IMR-90 (cell line): ENCODE measurements around the gene SLC35C1. TPM values are rescaled to one million over a fixed set of nuclear protein-coding genes. Genes with fewer than 3 reads are reported as not detected.
A peak's percentile ranks its signal among the peaks of the same experiment; 100 is the strongest.

ENCODE experiments used
- ATAC-seq: fragments of 200-7000 bp; cut with Tn5 transposase; 2 replicates; pipeline ENCODE4 v1.9.1; 2020; ENCODE audit warnings: low read depth, mild to moderate bottlenecking, moderate library complexity
- BruUV-seq: library from RNA; stranded (reverse); fragments of 400-500 nt; replicated peaks from 2 replicates; lab custom pipeline; 2021; lab: Mats Ljungman, UMichigan
- CTCF ChIA-PET: fragments of 300-600 bp; formaldehyde crosslinking; extraction: SDS; loops from one replicate; lab custom pipeline; 2021; ENCODE audit warnings: antibody characterized with exemption; lab: Yijun Ruan, JAX
- POLR2A ChIA-PET: fragments of 300-600 bp; sonication (Branson Sonifier 250); formaldehyde crosslinking; loops from one replicate; lab custom pipeline; 2022; ENCODE audit warnings: antibody characterized with exemption; ENCODE audit not compliant: unreplicated experiment; lab: Charles Lee
- DNase-seq: peaks from one replicate; pipeline ENCODE4 v3.0.0; 2013
- H2AFZ ChIP-seq: replicated peaks from 2 replicates; pipeline ENCODE3; 2013; ENCODE audit warnings: low read length, mild to moderate bottlenecking; ENCODE audit not compliant: poor library complexity
- H2AK5ac ChIP-seq: 2 replicates; pipeline ENCODE4 v1.6.1; 2013; ENCODE audit warnings: low read depth, low read length, inconsistent platforms
- H2AK9ac ChIP-seq: replicated peaks from 2 replicates; pipeline ENCODE3; 2013; ENCODE audit warnings: mild to moderate bottlenecking, low read depth, low read length, moderate library complexity; ENCODE audit not compliant: poor library complexity
- H2BK120ac ChIP-seq: 2 replicates; pipeline ENCODE4 v1.6.1; 2013; ENCODE audit warnings: low read depth, low read length, inconsistent platforms
- H2BK15ac ChIP-seq: 3 replicates; pipeline ENCODE4 v1.6.1; 2013; ENCODE audit warnings: low read depth, low read length, inconsistent platforms
- H2BK20ac ChIP-seq: 2 replicates; pipeline ENCODE4 v1.6.1; 2013; ENCODE audit warnings: low read depth, mild to moderate bottlenecking, inconsistent platforms, low read length, moderate library complexity
- H2BK5ac ChIP-seq: 2 replicates; pipeline ENCODE4 v1.6.1; 2013; ENCODE audit warnings: mild to moderate bottlenecking, low read depth, low read length, inconsistent platforms; ENCODE audit not compliant: poor library complexity, severe bottlenecking
- H3K14ac ChIP-seq: replicated peaks from 2 replicates; pipeline ENCODE4 v1.6.1; 2013; ENCODE audit warnings: low read depth, low read length, inconsistent platforms
- H3K18ac ChIP-seq: 2 replicates; pipeline ENCODE4 v1.6.1; 2013; ENCODE audit warnings: low read depth, low read length, control low read depth
- H3K23ac ChIP-seq: 2 replicates; pipeline ENCODE4 v1.6.1; 2013; ENCODE audit warnings: low read depth, low read length, inconsistent platforms
- H3K27ac ChIP-seq: 2 replicates; pipeline ENCODE4 v1.5.1; 2013; ENCODE audit warnings: mild to moderate bottlenecking, control low read depth, low read length; ENCODE audit not compliant: insufficient read depth
- H3K27me3 ChIP-seq: 2 replicates; pipeline ENCODE4 v1.6.1; 2013; ENCODE audit warnings: low read length; ENCODE audit not compliant: control insufficient read depth, insufficient read depth
- H3K36me3 ChIP-seq: 2 replicates; pipeline ENCODE4 v1.6.1; 2013; ENCODE audit warnings: low read length, mixed read lengths; ENCODE audit not compliant: control insufficient read depth, insufficient read depth
- H3K4ac ChIP-seq: 2 replicates; pipeline ENCODE4 v1.6.1; 2013; ENCODE audit warnings: low read depth, low read length, inconsistent platforms
- H3K4me1 ChIP-seq: 2 replicates; pipeline ENCODE4 v1.6.1; 2013; ENCODE audit warnings: low read length, mixed read lengths; ENCODE audit not compliant: control insufficient read depth, insufficient read depth
- H3K4me2 ChIP-seq: 2 replicates; pipeline ENCODE4 v1.6.1; 2013; ENCODE audit warnings: low read depth, mild to moderate bottlenecking, control low read depth, low read length, moderate library complexity
- H3K4me3 ChIP-seq: 2 replicates; pipeline ENCODE4 v1.5.1; 2013; ENCODE audit warnings: low read depth, mild to moderate bottlenecking, control low read depth, low read length, moderate library complexity; ENCODE audit not compliant: insufficient read depth
- H3K56ac ChIP-seq: 2 replicates; pipeline ENCODE4 v1.6.1; 2013; ENCODE audit warnings: low read length, inconsistent platforms; ENCODE audit not compliant: insufficient read depth; ENCODE audit errors: extremely low read depth
- H3K79me1 ChIP-seq, 2 experiments: 2 replicates each; pipeline ENCODE4 v1.6.1; 2013; ENCODE audit warnings: low read length in 2 of 2, inconsistent platforms in 1 of 2, low read depth in 1 of 2
- H3K9ac ChIP-seq: 2 replicates; pipeline ENCODE4 v1.6.1; 2013; ENCODE audit warnings: low read depth, low read length, control low read depth
- H3K9me1 ChIP-seq: 2 replicates; pipeline ENCODE4 v1.6.1; 2013; ENCODE audit warnings: low read length, inconsistent platforms; ENCODE audit not compliant: insufficient read depth
- H3K9me3 ChIP-seq: 2 replicates; pipeline ENCODE4 v1.6.1; 2013; ENCODE audit warnings: low read length; ENCODE audit not compliant: control insufficient read depth, insufficient read depth
- H4K20me1 ChIP-seq: 2 replicates; pipeline ENCODE4 v1.6.1; 2013; ENCODE audit warnings: low read length, inconsistent platforms; ENCODE audit not compliant: insufficient read depth
- H4K5ac ChIP-seq: 2 replicates; pipeline ENCODE4 v1.6.1; 2013; ENCODE audit warnings: mild to moderate bottlenecking, low read depth, low read length, control low read depth
- H4K8ac ChIP-seq, 2 experiments: 2 replicates each; pipeline ENCODE4 v1.6.1; 2013; ENCODE audit warnings: low read depth in 2 of 2, low read length in 2 of 2, control low read depth in 1 of 2, inconsistent platforms in 1 of 2
- H4K91ac ChIP-seq: 2 replicates; pipeline ENCODE4 v1.6.1; 2013; ENCODE audit warnings: low read depth, low read length, inconsistent platforms; ENCODE audit not compliant: insufficient read depth
- BHLHE40 ChIP-seq: fragments of 150-350 bp; IDR thresholded peaks from 2 replicates; pipeline ENCODE4 v1.6.1; 2016; ENCODE audit warnings: mild to moderate bottlenecking, low read depth, low read length
- CEBPB ChIP-seq: IDR thresholded peaks from 2 replicates; pipeline ENCODE4 v1.6.1; 2012; ENCODE audit warnings: low read depth, low read length, improper control_type of control experiment
- CHD1 ChIP-seq: IDR thresholded peaks from 2 replicates; pipeline ENCODE4 v1.6.1; 2012; ENCODE audit warnings: low read depth, low read length, improper control_type of control experiment
- CTCF ChIP-seq: conservative IDR thresholded peaks from 2 replicates; pipeline ENCODE4 v1.5.1; 2012; ENCODE audit warnings: mild to moderate bottlenecking, low read depth, low read length, improper control_type of control experiment
- ELK1 ChIP-seq: fragments of 150-350 bp; IDR thresholded peaks from 2 replicates; pipeline ENCODE4 v1.6.1; 2016; ENCODE audit warnings: low read depth, mild to moderate bottlenecking, low read length, moderate library complexity, borderline replicate concordance
- FOS ChIP-seq: fragments of 150-350 bp; IDR thresholded peaks from 2 replicates; pipeline ENCODE4 v1.6.1; 2016; ENCODE audit warnings: low read depth, low read length
- MAFK ChIP-seq: IDR thresholded peaks from 2 replicates; pipeline ENCODE4 v1.6.1; 2012; ENCODE audit warnings: low read depth, low read length, improper control_type of control experiment
- MAZ ChIP-seq: IDR thresholded peaks from 2 replicates; pipeline ENCODE4 v1.6.1; 2012; ENCODE audit warnings: low read depth, mild to moderate bottlenecking, low read length, improper control_type of control experiment, moderate library complexity, borderline replicate concordance
- MXI1 ChIP-seq: IDR thresholded peaks from 2 replicates; pipeline ENCODE4 v1.6.1; 2012; ENCODE audit warnings: low read depth, mild to moderate bottlenecking, low read length, moderate library complexity, borderline replicate concordance
- NFE2L2 ChIP-seq: fragments of 150-350 bp; IDR thresholded peaks from 2 replicates; pipeline ENCODE4 v1.6.1; 2016; ENCODE audit warnings: low read depth, mild to moderate bottlenecking, low read length
- POLR2A ChIP-seq: IDR thresholded peaks from 2 replicates; pipeline ENCODE4 v1.6.1; 2012; ENCODE audit warnings: mild to moderate bottlenecking, low read depth, low read length
- RAD21 ChIP-seq: IDR thresholded peaks from 2 replicates; pipeline ENCODE4 v1.6.1; 2012; ENCODE audit warnings: low read length, improper control_type of control experiment
- RCOR1 ChIP-seq: IDR thresholded peaks from 2 replicates; pipeline ENCODE4 v1.6.1; 2012; ENCODE audit warnings: mild to moderate bottlenecking, low read length, improper control_type of control experiment; ENCODE audit not compliant: insufficient replicate concordance
- RFX5 ChIP-seq: IDR thresholded peaks from 2 replicates; pipeline ENCODE4 v1.8.0; 2012; ENCODE audit warnings: low read depth, mild to moderate bottlenecking, low read length, moderate library complexity
- SMC3 ChIP-seq: fragments of 150-350 bp; IDR thresholded peaks from 2 replicates; pipeline ENCODE4 v1.6.1; 2016; ENCODE audit warnings: low read depth, mild to moderate bottlenecking, antibody characterized with exemption, low read length, moderate library complexity
- WGBS, 2 experiments: methylation state at CpG; one replicate each; pipeline versions ENCODE4 v1.1.5 to v1.1.7; 2013; ENCODE audit warnings: missing lambda C conversion rate in 2 of 2; ENCODE audit not compliant: insufficient read length in 1 of 2; ENCODE audit errors: extremely low coverage in 2 of 2; 5-methylcytosine and 5-hydroxymethylcytosine counted together
- dilution Hi-C: fragments of 300-500 bp; cut with HindIII; formaldehyde crosslinking; loops from one replicate; pipeline ENCODE4 v1.14.3; 2018; ENCODE audit warnings: low sequenced_read_pairs; ENCODE audit not compliant: unreplicated experiment
- in situ Hi-C: fragments of 300-500 bp; cut with MboI; formaldehyde crosslinking; loops from 3 replicates; pipeline ENCODE4 v1.14.3; 2019; ENCODE audit warnings: low sequenced_read_pairs, inconsistent platforms, mixed read lengths
- intact Hi-C: fragments of 100-400 bp; cut with micrococcal nuclease; formaldehyde crosslinking; loops from 2 replicates; pipeline ENCODE4 v1.10.0; 2022
- polyA plus RNA-seq, 3 experiments: library from polyadenylated mRNA; depleted of rRNA; stranded (reverse); fragments of >200 nt; gene quantifications; 2 replicates each; pipeline ENCODE4 v1.2.3, GENCODE V29; 2012; ENCODE audit warnings: low replicate concordance in 1 of 3
- total RNA-seq: library from RNA; depleted of rRNA; stranded (reverse); fragments of >200 nt; gene quantifications from 2 replicates; pipeline ENCODE4 v1.2.3, GENCODE V29; 2012

The SLC35C1 gene
- total and polyA plus RNA-seq, 2 of the 4 experiments (the other 2 are of a cell fraction) = 4.3 to 27.1 TPM

- Histone ChIP-seq H3K4me2 (no peak overlapping the region), H3K4me3 (no peak overlapping the region), H3K4me1 (peaks cover 30% of the 10 kb centered on the region)
- TF ChIP-seq RAD21 (no peak), NFE2L2 (no peak), BHLHE40 (no peak), MAFK (no peak), MAZ (no peak), CTCF (no peak), MXI1 (no peak), CEBPB (no peak), POLR2A (no peak), RCOR1 (no peak), CHD1 (no peak), SMC3 (no peak), ELK1 (no peak), FOS (no peak), RFX5 (no peak)
These were observed 53.9 kb downstream of the SLC35C1 start for GRCh38 chr11:45858751-45859398.

More at GRCh38 chr11:45858751-45859398, 53.9 kb downstream of the SLC35C1 start:
- Histone ChIP-seq H2BK5ac (peak overlapping the region; percentile 67), H3K23ac (peak overlapping the region; percentile 65), H2AK5ac (peak overlapping the region; percentile 92), H3K79me1 (peaks cover 9 to 56% of the 10 kb centered on the region in 2 experiments), H3K27me3 (no peaks in the 10 kb centered on the region), H3K56ac (no peak overlapping the region), H4K20me1 (peaks cover 15% of the 10 kb centered on the region), H4K8ac (peak overlapping the region in 1 of 2 experiments; percentile 66; a peak in 2 of 4 replicates), H2BK20ac (peak overlapping the region; percentile 80), H3K9me3 (no peaks in the 10 kb centered on the region), H3K36me3 (peaks cover 29% of the 10 kb centered on the region), H3K27ac (peak overlapping the region; percentile 75), H2AK9ac (no peak overlapping the region), H3K9ac (peak overlapping the region; percentile 5), H2AFZ (no peak overlapping the region), H3K14ac (peak overlapping the region; percentile 73), H3K4ac (peak overlapping the region; percentile 90), H2BK15ac (peak overlapping the region; percentile 36; the same call in 2 of the 3 replicates), H3K9me1 (peaks cover 23% of the 10 kb centered on the region), H3K18ac (peak overlapping the region; percentile 53), H2BK120ac (peak overlapping the region; percentile 62), H4K5ac (peak overlapping the region; percentile 54; the same call in 1 of the 2 replicates), H4K91ac (peak overlapping the region; percentile 81)
- no peak for DNase-seq
- in situ Hi-C loops (no loop called here), dilution Hi-C loops (no loop called here), intact Hi-C loops (loop anchor here (1.0 kb wide), 1 partner anchor 12 kb away; the partner anchor contains the start of gene CRY2)
- CTCF ChIA-PET = interaction anchor here (1.7 kb wide), 1 partner anchor 16 kb away, joined by 6 read pairs; no protein-coding TSS in a partner anchor
- POLR2A ChIA-PET = no interaction called here
- BruUV-seq = no TSS peak
- ATAC-seq = no peak
- WGBS, 2 experiments = no CpG with 5 or more reads among the region's 5 CpGs
